ENCODE measurements around the gene HTR6.

GRCh38 chr1:19670787-19671186, 6.1 kb downstream of the HTR6 start:
- no peak for TF ChIP-seq CTCF (IDR thresholded peaks at IDR 0.05)
- no peak for TF ChIP-seq POLR2A (IDR thresholded peaks at IDR 0.05)
